ENCODE data around the gene C17orf100.
"Not testable (repeated sequence)": the region's sequence is repeated elsewhere in the genome, so short reads cannot be mapped to it uniquely, and the experiment has no call there.

C17orf100 gene

GRCh38 chr17:6640536-6641246, 10.9 kb upstream of the C17orf100 start, which contains the start of the genes KIAA0753 and TXNDC17:
Gene KIAA0753, minus strand, starts transcription at chr17:6640711. Its CDS starts 5,608 bp downstream, at chr17:6635103.
Gene TXNDC17, plus strand, starts transcription at chr17:6641060. Its CDS starts 23 bp downstream, at chr17:6641083.
- no peaks in the 10 kb centered on the region for H3K27me3 ChIP-seq
- H3K4me1 ChIP-seq, result peaks cover 36% of the 10 kb centered on the region
- H3K4me3 ChIP-seq, result peak within 1 kb of the TSS; percentile 97
- H3K9ac ChIP-seq, result peak within 1 kb of the TSS; percentile 87
- H3K4me2 ChIP-seq, result peak within 1 kb of the TSS; percentile 96
- peaks cover 26% of the 10 kb centered on the region for H3K36me3 ChIP-seq
- no peak for TF ChIP-seq Cebpa-rat (IDR thresholded peaks at IDR 0.05)
- H3K9me3 ChIP-seq, result no peaks in the 10 kb centered on the region
- H4K20me1 ChIP-seq, result peaks cover 47% of the 10 kb centered on the region
- H3K27ac ChIP-seq, result peak within 1 kb of the TSS; percentile 89

DNA sequence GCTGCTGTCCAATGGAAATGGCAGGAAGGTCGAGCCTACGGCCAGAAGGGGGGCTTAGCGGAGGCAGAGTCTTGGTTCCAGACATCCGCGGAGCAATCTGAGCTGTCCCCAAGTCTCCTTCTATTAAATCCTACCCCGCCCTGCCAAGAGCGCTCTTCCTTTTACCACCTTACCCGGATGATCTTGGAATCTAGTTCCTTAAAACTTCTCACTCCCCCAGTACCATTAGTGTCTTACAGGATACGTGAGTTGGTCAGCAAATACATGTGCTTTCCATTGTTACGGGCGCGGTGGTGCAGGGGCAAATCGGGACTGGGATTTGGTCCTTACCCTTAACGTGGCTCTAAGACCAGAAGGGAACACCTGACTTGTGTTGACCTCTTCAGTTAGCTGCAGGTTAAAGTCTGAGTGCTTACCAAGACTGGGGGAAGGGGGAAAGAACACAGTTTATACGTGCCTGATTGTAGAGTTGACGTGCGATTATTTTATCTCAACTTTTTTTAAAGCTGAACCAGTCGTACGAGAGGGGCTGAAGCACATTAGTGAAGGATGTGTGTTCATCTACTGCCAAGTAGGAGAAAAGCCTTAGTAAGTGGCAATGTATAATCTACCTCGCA, 10.2 kb upstream of the C17orf100 start:
- peak overlapping the region; percentile 96 for H3K4me2 ChIP-seq
- no peak for TF ChIP-seq Cebpa-rat (IDR thresholded peaks at IDR 0.05)
- H3K36me3 ChIP-seq, result peaks cover 32% of the 10 kb centered on the region
- peak overlapping the region; percentile 89 for H3K27ac ChIP-seq
- peaks cover 36% of the 10 kb centered on the region for H3K4me1 ChIP-seq
- no peaks in the 10 kb centered on the region for H3K27me3 ChIP-seq
- no peaks in the 10 kb centered on the region for H3K9me3 ChIP-seq
- peaks cover 47% of the 10 kb centered on the region for H4K20me1 ChIP-seq
- H3K9ac ChIP-seq, result peak overlapping the region; percentile 87
- H3K4me3 ChIP-seq, result peak overlapping the region; percentile 97

- Histone ChIP-seq H3K36me3 (peaks cover 44% of the 10 kb centered on the region), H3K27me3 (no peaks in the 10 kb centered on the region), H3K9ac (no peak overlapping the region), H3K4me1 (peaks cover 35% of the 10 kb centered on the region), H3K4me3 (no peak overlapping the region), H3K9me3 (no peaks in the 10 kb centered on the region), H4K20me1 (peaks cover 47% of the 10 kb centered on the region), H3K4me2 (peak overlapping the region; percentile 96; the same call in 1 of the 2 replicates), H3K27ac (no peak overlapping the region)
- TF ChIP-seq Cebpa-rat (IDR thresholded peaks at IDR 0.05), result peak; percentile 44; the same call in 1 of the 2 replicates
These were observed 9.0 kb upstream of the C17orf100 start for GRCh38 chr17:6642592-6642991.

DNA sequence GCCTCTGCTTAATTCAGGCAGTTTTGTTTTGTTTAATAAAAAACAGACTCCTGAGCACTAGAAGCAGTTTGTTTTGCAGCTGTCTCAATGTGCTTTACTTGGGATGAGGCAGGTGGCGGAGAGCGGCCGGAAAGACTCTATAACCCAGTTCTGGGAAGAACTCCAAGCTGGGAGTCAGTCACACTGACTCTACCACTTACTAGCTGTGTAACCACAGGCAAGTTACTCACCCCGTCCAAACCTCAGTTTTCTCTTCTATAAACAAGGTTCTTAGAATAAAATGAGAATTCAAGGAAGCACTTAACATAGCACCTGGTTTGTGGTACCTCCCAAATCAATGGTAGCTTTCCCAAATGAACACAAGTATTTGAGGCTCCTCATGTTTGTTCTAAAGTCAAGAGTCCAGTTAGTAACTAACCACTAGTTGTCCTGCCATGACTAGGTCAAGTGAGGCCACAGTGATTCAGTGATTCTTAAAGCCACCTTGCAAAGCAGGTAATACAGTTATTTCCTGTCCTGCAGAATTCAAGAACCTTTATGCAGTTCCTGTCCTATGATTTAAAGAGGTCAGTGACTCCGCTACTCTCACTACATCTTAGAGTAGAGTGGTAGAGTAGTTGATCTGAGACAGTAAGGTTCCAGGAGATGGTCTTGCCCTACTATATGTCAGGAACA, 8.0 kb upstream of the C17orf100 start:
- Histone ChIP-seq H3K27me3 (no peaks in the 10 kb centered on the region), H3K4me3 (no peak overlapping the region), H4K20me1 (peaks cover 48% of the 10 kb centered on the region), H3K4me1 (peaks cover 25% of the 10 kb centered on the region), H3K27ac (no peak overlapping the region), H3K4me2 (no peak overlapping the region), H3K9ac (no peak overlapping the region), H3K36me3 (peaks cover 51% of the 10 kb centered on the region), H3K9me3 (no peaks in the 10 kb centered on the region)
- TF ChIP-seq Cebpa-rat (IDR thresholded peaks at IDR 0.05), result no peak

GRCh38 chr17:6648181-6648580, 3.4 kb upstream of the C17orf100 start:
- no peak for TF ChIP-seq Cebpa-rat (IDR thresholded peaks at IDR 0.05)
- H3K4me1 ChIP-seq, result peaks cover 30% of the 10 kb centered on the region
- peaks cover 10% of the 10 kb centered on the region for H3K27me3 ChIP-seq
- no peak overlapping the region for H3K4me2 ChIP-seq
- H4K20me1 ChIP-seq, result peaks cover 55% of the 10 kb centered on the region
- no peaks in the 10 kb centered on the region for H3K9me3 ChIP-seq
- no peak overlapping the region for H3K4me3 ChIP-seq
- peaks cover 50% of the 10 kb centered on the region for H3K36me3 ChIP-seq
- no peak overlapping the region for H3K9ac ChIP-seq
- H3K27ac ChIP-seq, result no peak overlapping the region

DNA sequence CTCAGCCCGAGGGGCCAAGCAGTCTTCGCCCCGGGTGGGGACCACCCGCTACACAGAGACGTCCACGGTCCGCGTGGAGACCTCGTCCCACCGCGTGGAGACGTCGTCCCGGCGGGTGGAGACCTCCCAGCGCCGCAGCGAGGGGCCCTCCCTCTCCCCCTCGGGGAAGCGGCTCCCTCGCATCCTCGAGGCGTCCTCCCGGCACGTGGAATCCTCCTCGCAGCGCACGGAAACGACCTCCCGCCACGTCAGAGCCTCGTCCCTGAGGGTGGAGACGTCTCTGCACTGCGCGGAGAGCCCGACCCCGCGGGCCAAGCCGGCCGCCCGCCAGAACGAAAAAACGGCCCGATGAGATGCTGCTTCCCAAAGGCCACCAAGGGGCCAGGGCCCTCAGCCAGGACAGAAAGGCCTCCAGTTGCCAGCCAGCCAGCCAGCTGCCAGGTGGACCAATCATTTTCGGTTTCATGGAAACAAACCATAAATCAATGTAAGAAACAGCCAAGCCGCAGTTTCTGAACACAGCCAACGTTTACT, 424 bp downstream of the C17orf100 start:
- Histone ChIP-seq H3K9me3 (no peaks in the 10 kb centered on the region), H3K4me2 (peak overlapping the region; percentile 94), H3K36me3 (peaks cover 15% of the 10 kb centered on the region), H3K27ac (peak overlapping the region; percentile 62), H3K4me3 (peak overlapping the region; percentile 79), H3K4me1 (peaks cover 50% of the 10 kb centered on the region), H3K9ac (peak overlapping the region; percentile 76), H4K20me1 (peaks cover 54% of the 10 kb centered on the region), H3K27me3 (peaks cover 48% of the 10 kb centered on the region)
- TF ChIP-seq Cebpa-rat (IDR thresholded peaks at IDR 0.05), result no peak

- Histone ChIP-seq H3K4me3 (no peak overlapping the region), H3K9me3 (no peaks in the 10 kb centered on the region), H4K20me1 (peaks cover 24% of the 10 kb centered on the region; the same call in 1 of the 2 replicates), H3K4me1 (peaks cover 53% of the 10 kb centered on the region), H3K27me3 (peaks cover 64% of the 10 kb centered on the region), H3K9ac (no peak overlapping the region), H3K27ac (no peak overlapping the region), H3K36me3 (no peaks in the 10 kb centered on the region), H3K4me2 (peak overlapping the region; percentile 53)
- no peak for TF ChIP-seq Cebpa-rat (IDR thresholded peaks at IDR 0.05)
These were observed 3.5 kb downstream of the C17orf100 start for GRCh38 chr17:6654841-6655731.

DNA sequence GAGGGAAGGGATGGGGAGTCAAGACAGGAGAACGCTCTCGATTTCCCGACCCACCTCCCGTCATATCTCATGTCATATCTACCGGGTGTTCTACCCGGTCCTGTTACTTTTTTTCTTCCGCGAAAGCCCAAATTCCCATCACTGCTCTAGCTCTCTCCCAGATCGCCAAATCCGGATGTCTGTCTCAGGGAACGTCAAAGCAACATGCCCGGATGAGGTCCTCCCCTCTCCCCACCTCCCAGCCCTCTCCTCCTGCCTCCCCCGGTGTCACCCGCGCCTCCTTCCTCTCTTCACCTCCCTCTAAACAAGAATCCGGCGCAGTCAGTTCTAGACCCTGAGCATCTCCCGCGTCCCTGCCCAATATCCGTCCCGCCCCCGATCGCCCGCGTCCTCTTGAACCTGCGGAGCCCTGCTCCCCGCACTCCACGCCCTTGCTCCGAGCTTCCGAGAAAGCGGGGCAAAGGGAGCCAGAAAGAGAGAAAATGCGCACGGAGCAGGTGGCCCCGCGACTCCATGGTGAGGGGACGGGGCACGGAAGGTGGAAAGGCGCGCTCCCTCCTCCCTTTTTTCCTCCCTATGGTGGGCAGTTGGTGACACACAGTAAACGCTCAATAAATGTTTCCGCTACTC, 4.3 kb downstream of the C17orf100 start:
- not testable (repeated sequence) for H3K4me3 ChIP-seq, H3K36me3 ChIP-seq, H3K4me2 ChIP-seq, H3K9ac ChIP-seq, H3K27ac ChIP-seq, H3K9me3 ChIP-seq
- H3K4me1 ChIP-seq, result peaks cover 55% of the 10 kb centered on the region
- H3K27me3 ChIP-seq, result peaks cover 64% of the 10 kb centered on the region
- H4K20me1 ChIP-seq, result peaks cover 19% of the 10 kb centered on the region; the same call in 1 of the 2 replicates

GRCh38 chr17:6656797-6657632, 5.5 kb downstream of the C17orf100 start:
- Histone ChIP-seq H3K4me1 (peaks cover 62% of the 10 kb centered on the region), H4K20me1 (peaks cover 19% of the 10 kb centered on the region; the same call in 1 of the 2 replicates), H3K27me3 (peaks cover 64% of the 10 kb centered on the region)
- not testable (repeated sequence) for H3K4me3 ChIP-seq, H3K4me2 ChIP-seq, H3K36me3 ChIP-seq, H3K27ac ChIP-seq, H3K9ac ChIP-seq, H3K9me3 ChIP-seq

All from BLaER1 (cell line).